NCI-H2107 treated with DMSO at 0.1 percent for 48 hours (cell line): ENCODE results near the gene ASB7.

Source experiments
- DNase-seq: peaks from one replicate; lab custom pipeline; 2025; ENCODE audit not compliant: unreplicated experiment; lab: John Stamatoyannopoulos, UW

ASB7 gene

GRCh38 chr15:100684591-100684990 lies 82.2 kb downstream of the ASB7 start:
- no peak for DNase-seq

GRCh38 chr15:100686021-100686724 lies 83.8 kb downstream of the ASB7 start:
- no peak for DNase-seq

GRCh38 chr15:100686725-100687473 lies 84.5 kb downstream of the ASB7 start:
- DNase-seq, result no peak

GRCh38 chr15:100687582-100688141 lies 85.3 kb downstream of the ASB7 start:
- DNase-seq, result no peak

GRCh38 chr15:100688549-100689120 lies 86.2 kb downstream of the ASB7 start:
- DNase-seq, result no peak

GRCh38 chr15:100689131-100689899 lies 86.9 kb downstream of the ASB7 start:
- no peak for DNase-seq

GRCh38 chr15:100690032-100690794 lies 87.8 kb downstream of the ASB7 start:
- no peak for DNase-seq

GRCh38 chr15:100690795-100691158 lies 88.4 kb downstream of the ASB7 start:
- no peak for DNase-seq

- no peak for DNase-seq
These were observed 88.9 kb downstream of the ASB7 start for GRCh38 chr15:100691321-100691720.

GRCh38 chr15:100692246-100692645 lies 89.9 kb downstream of the ASB7 start:
- DNase-seq, result no peak

- DNase-seq, result no peak
These were observed 90.3 kb downstream of the ASB7 start for GRCh38 chr15:100692671-100693070.

GRCh38 chr15:100693451-100693850 lies 91.1 kb downstream of the ASB7 start:
- DNase-seq, result no peak

- no peak for DNase-seq
These were observed 92.1 kb downstream of the ASB7 start for GRCh38 chr15:100694381-100695021.

GRCh38 chr15:100695048-100695447 lies 92.7 kb downstream of the ASB7 start:
- DNase-seq, result no peak

- no peak for DNase-seq
These were observed 94.1 kb downstream of the ASB7 start for GRCh38 chr15:100696452-100696851.
